ENCODE data around the gene MPDZ.

DNA sequence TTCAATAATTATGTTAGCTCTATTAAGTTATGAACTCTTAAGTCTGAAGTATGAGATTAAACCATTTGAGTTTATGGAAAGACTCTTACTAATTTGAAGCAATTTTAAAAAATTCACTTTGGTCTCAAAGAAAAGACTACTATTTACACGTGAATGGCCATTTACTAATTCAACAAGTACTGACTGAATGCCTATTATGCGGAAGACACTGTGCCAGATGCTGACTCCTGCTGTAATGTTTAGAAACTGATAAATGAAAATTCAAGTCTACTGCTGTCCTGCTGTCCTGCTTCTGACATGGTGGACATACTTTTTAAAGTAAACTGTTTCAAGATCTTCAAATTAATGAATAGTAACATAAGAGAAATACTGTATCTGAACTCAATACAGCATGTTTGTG is 116.2 kb downstream of the MPDZ start:
- TF ChIP-seq, protein P1, sequence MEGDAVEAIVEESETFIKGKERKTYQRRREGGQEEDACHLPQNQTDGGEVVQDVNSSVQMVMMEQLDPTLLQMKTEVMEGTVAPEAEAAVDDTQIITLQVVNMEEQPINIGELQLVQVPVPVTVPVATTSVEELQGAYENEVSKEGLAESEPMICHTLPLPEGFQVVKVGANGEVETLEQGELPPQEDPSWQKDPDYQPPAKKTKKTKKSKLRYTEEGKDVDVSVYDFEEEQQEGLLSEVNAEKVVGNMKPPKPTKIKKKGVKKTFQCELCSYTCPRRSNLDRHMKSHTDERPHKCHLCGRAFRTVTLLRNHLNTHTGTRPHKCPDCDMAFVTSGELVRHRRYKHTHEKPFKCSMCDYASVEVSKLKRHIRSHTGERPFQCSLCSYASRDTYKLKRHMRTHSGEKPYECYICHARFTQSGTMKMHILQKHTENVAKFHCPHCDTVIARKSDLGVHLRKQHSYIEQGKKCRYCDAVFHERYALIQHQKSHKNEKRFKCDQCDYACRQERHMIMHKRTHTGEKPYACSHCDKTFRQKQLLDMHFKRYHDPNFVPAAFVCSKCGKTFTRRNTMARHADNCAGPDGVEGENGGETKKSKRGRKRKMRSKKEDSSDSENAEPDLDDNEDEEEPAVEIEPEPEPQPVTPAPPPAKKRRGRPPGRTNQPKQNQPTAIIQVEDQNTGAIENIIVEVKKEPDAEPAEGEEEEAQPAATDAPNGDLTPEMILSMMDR (IDR thresholded peaks at IDR 0.05): no peak
- TF ChIP-seq POLR2AphosphoS5 (IDR thresholded peaks at IDR 0.05; ENCODE audit: insufficient read depth in 1 of 2, low read depth in 1 of 2): no peak
- no peak for TF ChIP-seq POLR2A (IDR thresholded peaks at IDR 0.05)
